ENCODE measurements around the gene VPREB3. TPM values are rescaled to one million over a fixed set of nuclear protein-coding genes. Genes with fewer than 3 reads are reported as not detected.

Gene VPREB3
- total RNA-seq, 1 experiment from 2014 or later = 1.1 TPM

DNA sequence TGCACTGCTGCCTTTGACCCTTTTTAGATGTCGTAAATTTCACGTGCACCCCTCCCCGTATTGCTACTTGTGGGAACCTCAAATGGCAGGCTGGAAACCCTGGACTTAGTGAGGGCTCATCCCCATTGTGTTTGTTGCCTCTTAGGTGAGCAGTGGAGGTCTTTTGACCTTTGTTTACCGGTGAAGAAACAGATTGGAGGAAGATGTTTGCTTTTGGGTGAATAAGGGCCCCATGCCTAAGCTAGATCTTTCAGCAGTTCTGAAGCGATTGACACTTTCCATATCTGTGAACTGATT is 33.3 kb upstream of the VPREB3 start:
- Histone ChIP-seq H3K27ac (no peak overlapping the region), H3K4me2 (peak overlapping the region; percentile 89), H3K9me2 (ENCODE audit: insufficient read depth) (no peaks in the 10 kb centered on the region), H4K20me1 (ENCODE audit: insufficient read depth) (peaks cover 48% of the 10 kb centered on the region), H3K36me3 (ENCODE audit: low read depth) (no peaks in the 10 kb centered on the region), H2AFZ (no peak overlapping the region), H3K79me2 (ENCODE audit: low read depth) (peaks cover 51% of the 10 kb centered on the region), H3K9me3 (ENCODE audit: insufficient read depth, low read depth) (no peaks in the 10 kb centered on the region), H3K4me3 (peak overlapping the region; percentile 68), H3K27me3 (ENCODE audit: insufficient read depth, low read depth) (no peaks in the 10 kb centered on the region), H3F3A (ENCODE audit: insufficient read depth, low read depth) (no peaks in the 10 kb centered on the region), H3K4me1 (replicated peaks; ENCODE audit: insufficient read depth) (peaks cover 21% of the 10 kb centered on the region)
- intact Hi-C loops (cut with micrococcal nuclease; ENCODE audit: unreplicated experiment) = no loop called here
- ChIA-PET POLR2A (ENCODE audit: unreplicated experiment) (interaction anchor here (0.6 kb wide), 1 partner anchor 1288 kb away, joined by 4 read pairs; no protein-coding TSS in a partner anchor), CTCF (no interaction called here)
- TF ChIP-seq, protein P1, sequence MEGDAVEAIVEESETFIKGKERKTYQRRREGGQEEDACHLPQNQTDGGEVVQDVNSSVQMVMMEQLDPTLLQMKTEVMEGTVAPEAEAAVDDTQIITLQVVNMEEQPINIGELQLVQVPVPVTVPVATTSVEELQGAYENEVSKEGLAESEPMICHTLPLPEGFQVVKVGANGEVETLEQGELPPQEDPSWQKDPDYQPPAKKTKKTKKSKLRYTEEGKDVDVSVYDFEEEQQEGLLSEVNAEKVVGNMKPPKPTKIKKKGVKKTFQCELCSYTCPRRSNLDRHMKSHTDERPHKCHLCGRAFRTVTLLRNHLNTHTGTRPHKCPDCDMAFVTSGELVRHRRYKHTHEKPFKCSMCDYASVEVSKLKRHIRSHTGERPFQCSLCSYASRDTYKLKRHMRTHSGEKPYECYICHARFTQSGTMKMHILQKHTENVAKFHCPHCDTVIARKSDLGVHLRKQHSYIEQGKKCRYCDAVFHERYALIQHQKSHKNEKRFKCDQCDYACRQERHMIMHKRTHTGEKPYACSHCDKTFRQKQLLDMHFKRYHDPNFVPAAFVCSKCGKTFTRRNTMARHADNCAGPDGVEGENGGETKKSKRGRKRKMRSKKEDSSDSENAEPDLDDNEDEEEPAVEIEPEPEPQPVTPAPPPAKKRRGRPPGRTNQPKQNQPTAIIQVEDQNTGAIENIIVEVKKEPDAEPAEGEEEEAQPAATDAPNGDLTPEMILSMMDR (conservative IDR thresholded peaks at IDR 0.05) = no peak
- no peak for TF ChIP-seq EZH2 (IDR thresholded peaks at IDR 0.05; ENCODE audit: low read depth)
- DNase-seq = no peak
- BruUV-seq (replicated peaks) = no TSS peak

DNA sequence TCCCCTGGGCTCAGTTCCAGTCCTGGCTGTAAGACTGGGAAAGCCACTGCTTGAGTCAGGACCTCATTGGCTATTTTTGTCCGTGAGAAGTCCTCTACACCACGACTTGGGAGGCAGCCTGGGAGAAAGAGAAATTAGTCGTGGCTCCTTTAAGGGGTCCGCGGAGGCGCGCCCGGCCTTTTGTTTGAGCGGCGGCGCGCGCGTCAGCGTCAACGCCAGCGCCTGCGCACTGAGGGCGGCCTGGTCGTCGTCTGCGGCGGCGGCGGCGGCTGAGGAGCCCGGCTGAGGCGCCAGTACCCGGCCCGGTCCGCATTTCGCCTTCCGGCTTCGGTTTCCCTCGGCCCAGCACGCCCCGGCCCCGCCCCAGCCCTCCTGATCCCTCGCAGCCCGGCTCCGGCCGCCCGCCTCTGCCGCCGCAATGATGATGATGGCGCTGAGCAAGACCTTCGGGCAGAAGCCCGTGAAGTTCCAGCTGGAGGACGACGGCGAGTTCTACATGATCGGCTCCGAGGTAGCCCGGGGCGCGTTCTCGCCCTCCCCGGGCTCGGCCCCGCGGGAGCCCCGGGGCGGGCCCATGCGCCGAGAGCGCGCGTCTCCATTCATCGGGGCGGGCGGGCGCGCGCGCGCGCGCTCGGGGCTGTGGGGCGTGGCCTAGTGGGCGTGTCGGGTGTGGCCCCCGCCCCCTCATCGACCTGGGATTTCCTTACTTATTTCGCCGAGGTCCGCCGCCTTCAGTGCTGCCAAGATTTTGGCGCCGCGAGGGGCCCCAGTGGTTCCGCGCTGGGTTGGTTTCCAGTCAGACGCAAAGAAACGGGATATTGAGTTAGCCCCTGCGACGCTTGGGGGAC is 32.8 kb upstream of the VPREB3 start, which contains the start of gene SMARCB1:
Gene SMARCB1, plus strand, starts transcription at position 215 of the 848 bp plus-strand sequence. Its CDS starts 204 bp downstream, at position 419.
- DNase-seq = peak; percentile 63 to 76
- no TSS peak for BruUV-seq (replicated peaks)
- Histone ChIP-seq H3K36me3 (ENCODE audit: low read depth) (no peaks in the 10 kb centered on the region), H3F3A (ENCODE audit: insufficient read depth, low read depth) (peaks cover 3% of the 10 kb centered on the region; the same call in 1 of the 2 replicates), H3K9me3 (ENCODE audit: insufficient read depth, low read depth) (no peaks in the 10 kb centered on the region), H3K27ac (peak within 1 kb of the TSS; percentile 88), H3K4me2 (peak within 1 kb of the TSS; percentile 89), H3K4me1 (replicated peaks; ENCODE audit: insufficient read depth) (peaks cover 26% of the 10 kb centered on the region), H3K27me3 (ENCODE audit: insufficient read depth, low read depth) (no peaks in the 10 kb centered on the region), H3K79me2 (ENCODE audit: low read depth) (peaks cover 46% of the 10 kb centered on the region), H3K9me2 (ENCODE audit: insufficient read depth) (no peaks in the 10 kb centered on the region), H2AFZ (peak within 1 kb of the TSS; percentile 86), H3K4me3 (peak within 1 kb of the TSS; percentile 68), H4K20me1 (ENCODE audit: insufficient read depth) (peaks cover 45% of the 10 kb centered on the region)
- CTCF ChIA-PET = no interaction called here
- intact Hi-C loops (cut with micrococcal nuclease; ENCODE audit: unreplicated experiment) = no loop called here
- no peak for TF ChIP-seq EZH2 (IDR thresholded peaks at IDR 0.05; ENCODE audit: low read depth)
- TF ChIP-seq, protein P1 (conservative IDR thresholded peaks at IDR 0.05) = no peak
- POLR2A ChIA-PET (ENCODE audit: unreplicated experiment) = interaction anchor here (0.6 kb wide), 1 partner anchor 1288 kb away, joined by 4 read pairs; no protein-coding TSS in a partner anchor

DNA sequence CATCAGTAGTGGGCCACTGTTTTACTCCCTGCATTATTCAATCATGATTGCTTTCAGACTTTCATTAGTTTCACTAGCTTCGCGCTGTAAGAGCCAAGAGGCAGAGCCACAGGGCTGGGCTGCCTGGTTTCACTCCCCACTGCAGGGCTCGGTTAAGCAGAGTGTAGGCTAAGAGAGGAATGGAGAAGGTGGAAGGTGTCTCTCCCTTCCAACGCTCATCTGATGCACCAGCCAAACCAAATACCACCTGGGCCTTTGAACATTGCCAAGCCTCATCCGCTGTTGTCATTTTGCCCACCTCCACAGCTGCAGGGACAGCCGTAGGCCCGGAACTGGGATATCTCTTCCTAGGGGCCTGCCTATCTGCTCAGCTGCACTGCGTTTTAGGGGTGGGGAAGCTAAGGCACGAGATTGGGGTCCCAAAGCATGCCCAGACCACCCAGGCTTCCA is 32.1 kb upstream of the VPREB3 start:
- Histone ChIP-seq H3K9me3 (ENCODE audit: insufficient read depth, low read depth) (no peaks in the 10 kb centered on the region), H4K20me1 (ENCODE audit: insufficient read depth) (peaks cover 39% of the 10 kb centered on the region), H3K9me2 (ENCODE audit: insufficient read depth) (no peaks in the 10 kb centered on the region), H2AFZ (peak overlapping the region; percentile 75), H3K4me1 (replicated peaks; ENCODE audit: insufficient read depth) (peaks cover 33% of the 10 kb centered on the region), H3K27ac (peak overlapping the region; percentile 88; the same call in 1 of the 2 replicates), H3K36me3 (ENCODE audit: low read depth) (no peaks in the 10 kb centered on the region), H3K79me2 (ENCODE audit: low read depth) (peaks cover 39% of the 10 kb centered on the region), H3K4me2 (peak overlapping the region; percentile 89), H3K27me3 (ENCODE audit: insufficient read depth, low read depth) (no peaks in the 10 kb centered on the region), H3F3A (ENCODE audit: insufficient read depth, low read depth) (peaks cover 7% of the 10 kb centered on the region; the same call in 1 of the 2 replicates), H3K4me3 (peak overlapping the region; percentile 68; the same call in 1 of the 2 replicates)
- TF ChIP-seq, protein P1 (conservative IDR thresholded peaks at IDR 0.05) = no peak
- TF ChIP-seq EZH2 (IDR thresholded peaks at IDR 0.05; ENCODE audit: low read depth) = no peak
- BruUV-seq (replicated peaks) = TSS peak; percentile 76
- ChIA-PET POLR2A (ENCODE audit: unreplicated experiment) (no interaction called here), CTCF (no interaction called here)
- intact Hi-C loops (cut with micrococcal nuclease; ENCODE audit: unreplicated experiment) = no loop called here
- no peak for DNase-seq

Measured in PC-9 (cell line).